ENCODE data around the gene ACTN4.

DNA sequence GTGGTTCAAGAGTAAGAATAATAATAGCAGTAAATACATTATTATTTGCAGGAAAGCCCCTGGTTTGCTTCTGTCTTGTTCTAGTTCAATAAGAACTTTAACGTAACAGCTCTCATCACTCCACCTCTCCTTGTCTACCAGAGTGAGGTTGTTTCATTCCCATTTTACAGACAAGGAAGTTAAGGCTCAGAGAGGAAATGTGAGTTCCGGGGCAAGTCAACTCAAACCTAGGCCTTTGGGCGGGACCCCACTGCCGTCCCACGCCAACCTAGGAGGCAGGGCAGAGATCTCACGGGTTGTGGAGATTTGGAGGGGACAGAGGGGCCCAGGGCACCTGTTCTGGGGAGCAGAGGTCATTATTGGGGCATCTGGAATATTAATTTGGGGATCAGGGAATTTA, 31.2 kb upstream of the ACTN4 start:
- TF ChIP-seq, protein P1, sequence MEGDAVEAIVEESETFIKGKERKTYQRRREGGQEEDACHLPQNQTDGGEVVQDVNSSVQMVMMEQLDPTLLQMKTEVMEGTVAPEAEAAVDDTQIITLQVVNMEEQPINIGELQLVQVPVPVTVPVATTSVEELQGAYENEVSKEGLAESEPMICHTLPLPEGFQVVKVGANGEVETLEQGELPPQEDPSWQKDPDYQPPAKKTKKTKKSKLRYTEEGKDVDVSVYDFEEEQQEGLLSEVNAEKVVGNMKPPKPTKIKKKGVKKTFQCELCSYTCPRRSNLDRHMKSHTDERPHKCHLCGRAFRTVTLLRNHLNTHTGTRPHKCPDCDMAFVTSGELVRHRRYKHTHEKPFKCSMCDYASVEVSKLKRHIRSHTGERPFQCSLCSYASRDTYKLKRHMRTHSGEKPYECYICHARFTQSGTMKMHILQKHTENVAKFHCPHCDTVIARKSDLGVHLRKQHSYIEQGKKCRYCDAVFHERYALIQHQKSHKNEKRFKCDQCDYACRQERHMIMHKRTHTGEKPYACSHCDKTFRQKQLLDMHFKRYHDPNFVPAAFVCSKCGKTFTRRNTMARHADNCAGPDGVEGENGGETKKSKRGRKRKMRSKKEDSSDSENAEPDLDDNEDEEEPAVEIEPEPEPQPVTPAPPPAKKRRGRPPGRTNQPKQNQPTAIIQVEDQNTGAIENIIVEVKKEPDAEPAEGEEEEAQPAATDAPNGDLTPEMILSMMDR (IDR thresholded peaks at IDR 0.05; ENCODE audit: extremely low read depth in 1 of 2, insufficient read depth in 1 of 2, low read depth in 1 of 2, low read length in 2 of 2), result no peak
- TF ChIP-seq MYC (IDR thresholded peaks at IDR 0.05; ENCODE audit: low read depth, low read length) (no peak), EZH2 (IDR thresholded peaks at IDR 0.05; ENCODE audit: borderline replicate concordance, low read depth, low read length, severe bottlenecking) (no peak)
